DMS53 (cell line): ENCODE results near the gene MCM3.
A peak's percentile ranks its signal among the peaks of the same experiment; 100 is the strongest.

Experiments used
- DNase-seq: peaks from one replicate; lab custom pipeline; 2025; lab: John Stamatoyannopoulos, UW

The MCM3 gene

GRCh38 chr6:52251113-52251512 lies 33.4 kb downstream of the MCM3 start:
- no peak for DNase-seq

- no peak for DNase-seq
Measured at GRCh38 chr6:52249078-52249477, 35.5 kb downstream of the MCM3 start.

DNA sequence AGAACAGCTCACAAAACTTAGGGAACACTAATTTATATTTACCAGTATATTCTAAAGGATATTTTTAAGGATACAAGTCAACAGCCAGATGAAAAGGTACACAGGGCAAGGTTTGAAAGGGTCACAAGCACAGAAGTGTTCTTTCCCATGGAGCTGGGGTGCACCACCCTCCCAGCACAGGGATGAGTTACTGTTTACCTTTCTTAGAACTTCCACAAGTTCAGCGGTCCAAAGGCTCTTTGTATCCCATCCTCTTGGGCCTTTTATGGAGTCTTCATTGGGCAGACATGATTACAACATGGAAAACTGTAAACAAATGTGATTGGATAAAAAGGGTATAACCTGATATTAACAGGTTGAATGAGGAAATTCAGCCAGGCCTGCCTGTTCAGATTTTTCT lies 39.1 kb downstream of the MCM3 start:
- no peak for DNase-seq

- DNase-seq, result no peak
Measured at GRCh38 chr6:52244400-52244799, 40.1 kb downstream of the MCM3 start, which contains the start of gene IL17F. IL17F (minus strand) TSS chr6:52244500; CDS start chr6:52244429, 71 bp downstream.

GRCh38 chr6:52243282-52243893 lies 41.2 kb downstream of the MCM3 start:
- peak; percentile 35 for DNase-seq

- no peak for DNase-seq
Measured at GRCh38 chr6:52241819-52242218, 42.7 kb downstream of the MCM3 start.

GRCh38 chr6:52233975-52234823 lies 50.3 kb downstream of the MCM3 start:
- DNase-seq, result peak; percentile 89

GRCh38 chr6:52233005-52233404 lies 51.5 kb downstream of the MCM3 start:
- DNase-seq, result no peak

DNA sequence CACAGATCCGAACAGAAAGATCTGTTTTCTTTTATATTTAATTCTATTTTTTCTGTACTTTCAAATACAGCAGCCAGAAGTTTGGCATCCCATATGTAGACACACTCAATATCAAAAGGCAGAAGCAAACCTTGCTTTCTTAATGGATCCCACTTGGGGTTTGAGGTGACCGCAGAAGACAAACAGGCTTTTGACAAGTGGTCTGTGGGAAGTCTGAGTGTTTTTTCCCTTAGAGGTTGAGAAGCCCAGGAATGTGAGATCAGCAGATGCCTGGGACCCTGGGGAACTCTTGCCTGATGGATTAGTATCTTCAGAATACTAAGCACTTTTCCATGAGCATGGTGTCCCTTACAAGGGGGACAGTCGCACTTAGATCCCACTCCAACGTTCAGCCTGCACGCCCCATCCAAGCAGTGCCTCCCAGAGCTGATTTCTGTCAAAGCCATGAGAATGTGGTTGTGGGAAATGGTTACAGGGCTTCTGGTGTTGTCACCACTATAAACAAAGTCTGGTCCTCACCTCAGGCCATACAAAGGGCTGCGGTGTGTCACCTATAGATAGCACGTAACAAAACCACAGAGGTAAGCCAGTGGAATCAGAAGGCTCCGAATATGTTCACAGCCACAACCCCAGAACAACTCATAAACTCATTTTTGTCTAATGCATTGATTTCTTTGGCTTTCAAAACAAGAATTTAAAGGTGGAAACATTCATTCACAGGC lies 53.0 kb downstream of the MCM3 start:
- no peak for DNase-seq

DNA sequence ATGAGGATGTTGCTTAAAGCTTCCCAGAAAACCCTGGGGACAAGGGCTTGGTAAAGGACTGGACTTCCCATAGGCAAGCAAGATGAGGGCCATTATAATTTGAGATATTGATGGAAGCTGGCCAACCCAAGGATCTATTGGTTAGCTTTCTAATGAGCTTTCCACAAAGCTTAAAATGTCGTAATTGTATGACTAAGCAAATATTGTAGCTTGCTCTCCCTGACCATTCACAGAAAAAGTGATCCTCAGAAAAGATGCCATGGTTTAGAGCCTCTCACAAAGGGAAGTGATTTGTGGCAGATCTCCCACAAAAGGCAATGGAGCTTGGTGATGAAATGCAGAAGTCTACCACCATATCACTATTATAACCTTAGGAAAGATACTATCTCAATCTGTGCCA lies 53.9 kb downstream of the MCM3 start:
- no peak for DNase-seq

GRCh38 chr6:52227495-52227894 lies 57.0 kb downstream of the MCM3 start:
- DNase-seq, result no peak

GRCh38 chr6:52221302-52221701 lies 63.2 kb downstream of the MCM3 start:
- DNase-seq, result no peak

DNA sequence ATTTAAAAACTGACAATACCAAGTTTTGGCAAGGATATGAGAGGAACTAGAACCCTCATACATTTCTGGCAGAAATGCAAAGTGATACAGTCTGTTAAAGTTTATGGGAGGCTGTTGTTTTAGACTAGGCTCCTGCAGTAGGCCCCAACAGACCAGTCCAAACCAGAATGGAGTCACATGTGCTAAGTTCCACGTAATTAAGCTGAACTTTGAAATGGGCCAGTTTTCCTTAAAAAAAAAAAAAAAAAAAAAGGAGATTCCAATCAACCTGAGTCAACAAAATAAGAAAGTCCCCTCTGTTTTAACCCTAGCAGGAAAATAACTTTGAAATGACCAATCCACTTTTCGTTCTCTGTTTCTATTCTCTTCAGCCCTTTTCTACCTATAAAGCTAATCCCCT lies 66.8 kb downstream of the MCM3 start:
- no peak for DNase-seq

DNA sequence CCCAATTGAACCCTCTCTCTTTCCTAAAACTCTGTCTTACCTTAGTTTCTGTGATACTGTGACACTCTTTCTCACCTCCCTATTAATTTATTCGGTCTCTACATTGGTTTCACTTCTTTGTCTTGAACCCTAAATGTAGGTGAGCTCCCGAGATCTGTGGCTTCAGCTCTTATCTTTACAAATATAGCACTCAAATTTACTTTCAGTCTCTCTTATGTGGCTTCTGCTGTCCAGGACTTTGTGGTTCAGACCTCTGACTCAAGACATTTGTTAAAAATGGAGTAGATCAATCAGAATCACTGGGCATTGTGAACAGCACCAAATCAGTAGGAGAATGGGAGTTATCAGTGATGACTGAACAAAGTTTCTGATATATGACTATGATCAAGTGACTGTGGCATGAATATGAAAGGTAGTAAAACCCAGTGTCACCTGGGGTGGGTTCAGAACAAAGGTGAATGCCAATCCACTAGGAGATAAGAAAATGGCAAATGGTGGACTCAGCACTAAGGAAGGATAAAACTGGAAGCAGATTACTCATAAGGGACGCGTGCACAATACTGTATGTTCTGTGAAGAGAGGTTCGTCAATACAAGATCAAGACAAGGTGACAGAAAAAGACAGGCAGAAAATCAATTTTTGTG lies 67.5 kb downstream of the MCM3 start:
- DNase-seq, result no peak

DNA sequence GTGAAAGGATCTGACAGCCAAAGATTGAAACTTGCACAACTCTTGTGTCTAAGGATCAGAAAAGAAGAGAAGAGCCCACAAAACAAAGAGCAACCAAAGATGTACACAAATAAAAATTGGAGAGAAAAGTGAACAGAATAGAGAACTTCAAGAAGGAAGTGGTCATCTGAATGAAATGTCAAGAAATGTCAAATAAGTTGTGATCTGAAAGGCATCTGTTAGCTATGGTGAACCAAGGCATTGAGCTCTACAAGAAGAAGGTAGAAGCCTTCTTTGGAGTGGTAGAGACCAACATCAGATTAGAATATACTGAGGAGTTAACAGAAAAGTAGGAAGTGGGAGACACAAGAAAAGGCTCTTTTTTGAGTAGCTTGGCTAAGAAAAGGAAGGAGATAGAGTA lies 68.8 kb downstream of the MCM3 start:
- no peak for DNase-seq
